PFSK-1 (cell line): Measurements from ENCODE around the gene ZC3H10.

Source experiments
- TAF1 ChIP-seq: IDR thresholded peaks from 2 replicates; pipeline ENCODE4 v1.6.1; 2012; ENCODE audit warnings: low read length, control low read depth, borderline replicate concordance; ENCODE audit not compliant: insufficient read depth
- TF ChIP-seq, protein P1 (sequence below), 2 experiments: IDR thresholded peaks; 2 replicates each; pipeline versions ENCODE4 v1.6.1 to v1.8.0; 2011 to 2012; ENCODE audit warnings: low read depth in 2 of 2, low read length in 2 of 2, control low read depth in 1 of 2, inconsistent platforms in 1 of 2, mild to moderate bottlenecking in 1 of 2, moderate library complexity in 1 of 2; ENCODE audit not compliant: insufficient read depth in 1 of 2

DNA sequence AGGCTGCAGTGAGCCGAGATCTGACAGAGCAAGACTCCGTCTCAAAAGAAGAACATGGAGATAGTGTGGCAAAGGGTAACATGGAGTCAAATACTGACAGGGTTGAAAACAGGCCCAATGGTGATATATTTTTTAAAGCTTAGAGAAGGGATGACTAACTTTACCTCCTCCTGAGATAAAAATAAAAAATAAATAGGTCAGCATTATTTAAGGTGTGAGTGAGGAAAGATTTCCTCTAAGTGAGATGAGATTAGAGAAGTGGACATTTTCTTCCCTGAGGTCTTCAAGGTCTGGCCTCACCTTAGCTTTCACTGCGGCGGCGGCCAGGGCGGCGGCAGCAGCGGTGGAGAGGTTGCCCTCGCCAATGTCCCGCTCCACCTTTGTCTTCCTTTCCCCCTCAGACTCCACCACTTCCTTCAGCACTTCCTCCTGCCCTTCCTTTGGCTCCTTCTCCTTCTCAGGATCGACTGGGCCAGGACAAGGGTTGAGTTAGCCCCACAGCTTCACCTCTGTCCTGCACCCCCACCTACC, 51.2 kb downstream of the ZC3H10 start:
- TF ChIP-seq, protein P1, sequence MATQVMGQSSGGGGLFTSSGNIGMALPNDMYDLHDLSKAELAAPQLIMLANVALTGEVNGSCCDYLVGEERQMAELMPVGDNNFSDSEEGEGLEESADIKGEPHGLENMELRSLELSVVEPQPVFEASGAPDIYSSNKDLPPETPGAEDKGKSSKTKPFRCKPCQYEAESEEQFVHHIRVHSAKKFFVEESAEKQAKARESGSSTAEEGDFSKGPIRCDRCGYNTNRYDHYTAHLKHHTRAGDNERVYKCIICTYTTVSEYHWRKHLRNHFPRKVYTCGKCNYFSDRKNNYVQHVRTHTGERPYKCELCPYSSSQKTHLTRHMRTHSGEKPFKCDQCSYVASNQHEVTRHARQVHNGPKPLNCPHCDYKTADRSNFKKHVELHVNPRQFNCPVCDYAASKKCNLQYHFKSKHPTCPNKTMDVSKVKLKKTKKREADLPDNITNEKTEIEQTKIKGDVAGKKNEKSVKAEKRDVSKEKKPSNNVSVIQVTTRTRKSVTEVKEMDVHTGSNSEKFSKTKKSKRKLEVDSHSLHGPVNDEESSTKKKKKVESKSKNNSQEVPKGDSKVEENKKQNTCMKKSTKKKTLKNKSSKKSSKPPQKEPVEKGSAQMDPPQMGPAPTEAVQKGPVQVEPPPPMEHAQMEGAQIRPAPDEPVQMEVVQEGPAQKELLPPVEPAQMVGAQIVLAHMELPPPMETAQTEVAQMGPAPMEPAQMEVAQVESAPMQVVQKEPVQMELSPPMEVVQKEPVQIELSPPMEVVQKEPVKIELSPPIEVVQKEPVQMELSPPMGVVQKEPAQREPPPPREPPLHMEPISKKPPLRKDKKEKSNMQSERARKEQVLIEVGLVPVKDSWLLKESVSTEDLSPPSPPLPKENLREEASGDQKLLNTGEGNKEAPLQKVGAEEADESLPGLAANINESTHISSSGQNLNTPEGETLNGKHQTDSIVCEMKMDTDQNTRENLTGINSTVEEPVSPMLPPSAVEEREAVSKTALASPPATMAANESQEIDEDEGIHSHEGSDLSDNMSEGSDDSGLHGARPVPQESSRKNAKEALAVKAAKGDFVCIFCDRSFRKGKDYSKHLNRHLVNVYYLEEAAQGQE (IDR thresholded peaks at IDR 0.05; ENCODE audit: insufficient read depth in 1 of 2, low read depth in 2 of 2, low read length in 2 of 2) = no peak
- no peak for TF ChIP-seq TAF1
